Stimulated activated CD4-positive, alpha-beta T cell treated with anti-CD3 and anti-CD28 coated beads, Interleukin-2, amount 100 ng/mL, for 48 hours (primary cell): Measurements from ENCODE around the gene GUF1.
"Not testable (repeated sequence)": the region's sequence is repeated elsewhere in the genome, so short reads cannot be mapped to it uniquely, and the experiment has no call there.

Experiments
- DNase-seq, 2 donors: peaks; one replicate each; pipeline ENCODE4 v3.0.0-alpha.2; 2020

GUF1 gene

GRCh38 chr4:44704673-44705072, 26.5 kb downstream of the GUF1 start:
- no peak for DNase-seq

- no peak for DNase-seq
These were observed 34.9 kb downstream of the GUF1 start for GRCh38 chr4:44713125-44713524.

GRCh38 chr4:44716597-44716996, 38.4 kb downstream of the GUF1 start:
- DNase-seq: no peak

GRCh38 chr4:44720371-44720770, 42.2 kb downstream of the GUF1 start:
- DNase-seq: no peak

GRCh38 chr4:44722001-44722400, 43.8 kb downstream of the GUF1 start:
- DNase-seq: no peak

GRCh38 chr4:44725166-44725565, 46.9 kb downstream of the GUF1 start:
- no peak for DNase-seq

GRCh38 chr4:44725726-44726037, 47.5 kb downstream of the GUF1 start:
- no peak for DNase-seq

GRCh38 chr4:44726038-44726871, 48.0 kb downstream of the GUF1 start, which contains the start of gene GNPDA2:
Gene GNPDA2 (minus strand): TSS chr4:44726556. CDS start chr4:44722207, 4,349 bp downstream.
- peak; percentile 69 to 72 for DNase-seq

GRCh38 chr4:44727471-44727870, 49.3 kb downstream of the GUF1 start:
- no peak for DNase-seq

- DNase-seq: not testable (repeated sequence)
These were observed 50.5 kb downstream of the GUF1 start for GRCh38 chr4:44728694-44729093.

GRCh38 chr4:44736900-44737299, 58.7 kb downstream of the GUF1 start:
- no peak for DNase-seq

GRCh38 chr4:44738615-44739014, 60.4 kb downstream of the GUF1 start:
- no peak for DNase-seq

- no peak for DNase-seq
These were observed 62.0 kb downstream of the GUF1 start for GRCh38 chr4:44740201-44740600.
